ENCODE measurements around the gene DIDO1.

DIDO1 gene

DNA sequence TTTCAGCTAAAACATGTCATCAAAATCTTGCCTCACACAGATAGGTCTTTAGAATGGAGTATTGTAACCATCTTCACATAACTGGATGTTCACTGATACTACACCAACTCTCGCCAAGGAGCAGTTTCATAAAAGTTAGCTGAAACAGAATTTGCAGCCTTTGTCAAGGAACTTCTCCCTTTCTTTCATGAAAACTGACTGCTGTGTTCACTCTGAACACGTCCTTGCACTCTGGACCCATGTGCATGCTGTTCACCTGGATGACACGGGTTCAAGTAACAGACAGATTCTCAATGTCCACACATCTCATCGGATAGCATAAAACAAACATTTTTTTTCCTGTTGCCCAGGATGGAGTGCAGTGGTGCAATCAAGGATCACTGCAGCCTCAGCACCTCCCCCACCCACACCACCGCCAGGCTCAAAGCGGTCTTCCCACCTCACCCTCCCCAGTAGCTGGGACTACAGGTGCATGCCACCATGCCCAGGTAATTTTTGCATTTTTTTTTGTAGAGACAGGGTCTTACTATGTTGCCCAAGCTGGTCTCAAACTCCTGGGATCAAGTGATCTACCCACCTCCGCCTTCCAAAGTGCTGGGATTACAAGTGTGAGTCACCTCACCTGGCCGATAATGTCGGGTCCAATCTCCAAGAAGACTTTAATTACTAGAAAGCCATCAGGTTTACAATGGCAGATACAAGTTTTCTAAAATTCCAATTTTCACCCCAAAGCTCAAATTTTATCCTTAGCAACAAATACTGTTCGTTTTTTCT, 9.4 kb downstream of the DIDO1 start:
- Histone ChIP-seq H4K20me1 (ENCODE audit: low read depth, low read length) (peaks cover 75% of the 10 kb centered on the region), H3K9ac (ENCODE audit: low read length) (no peak overlapping the region), H3K27ac (ENCODE audit: low read depth, low read length) (no peak overlapping the region), H3K36me3 (ENCODE audit: low read length) (peaks cover 14% of the 10 kb centered on the region; the same call in 1 of the 2 replicates), H3K4me3 (ENCODE audit: insufficient read depth, low read length, poor library complexity, severe bottlenecking) (no peak overlapping the region), H3K9me2 (replicated peaks; ENCODE audit: insufficient read depth, low read length) (no peaks in the 10 kb centered on the region), H3K9me3 (ENCODE audit: insufficient read depth, low read length) (no peaks in the 10 kb centered on the region), H3F3A (ENCODE audit: insufficient read depth) (peaks cover 9% of the 10 kb centered on the region; the same call in 1 of the 2 replicates), H3K27me3 (ENCODE audit: low read length) (no peaks in the 10 kb centered on the region), H2AFZ (ENCODE audit: low read depth, low read length, severe bottlenecking) (no peak overlapping the region), H3K4me2 (ENCODE audit: low read depth, low read length, poor library complexity, severe bottlenecking) (no peak overlapping the region), H3K79me2 (ENCODE audit: insufficient read depth, low read length) (peaks cover 99% of the 10 kb centered on the region)
- no peak for TF ChIP-seq EZH2phosphoT487 (conservative IDR thresholded peaks at IDR 0.05; ENCODE audit: low read length)

DNA sequence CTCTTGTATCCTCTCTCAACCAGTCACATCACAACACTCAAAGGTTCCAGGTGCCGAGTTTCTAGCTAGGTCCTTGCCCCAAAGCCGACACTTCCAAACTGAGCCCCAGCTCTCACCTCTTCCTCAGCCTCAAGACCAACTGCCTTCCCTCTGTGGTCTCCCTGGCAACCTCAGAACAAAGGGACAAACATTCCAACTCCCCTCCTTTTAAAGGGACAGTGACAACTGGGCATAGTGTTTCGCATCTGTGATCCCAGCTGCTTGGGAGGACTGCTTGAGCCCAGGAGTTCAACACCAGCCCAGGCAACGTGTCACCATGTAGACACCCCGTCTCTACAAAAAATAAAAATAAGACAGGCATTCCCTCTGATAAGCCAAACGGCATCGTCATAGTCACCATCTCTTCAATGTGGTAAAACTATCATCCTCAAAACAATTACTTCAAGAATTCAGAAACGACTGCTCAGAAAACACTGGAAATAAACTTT, 11.3 kb downstream of the DIDO1 start:
- Histone ChIP-seq H3K79me2 (ENCODE audit: insufficient read depth, low read length) (peaks cover 97% of the 10 kb centered on the region), H3F3A (ENCODE audit: insufficient read depth) (peaks cover 9% of the 10 kb centered on the region; the same call in 1 of the 2 replicates), H3K36me3 (ENCODE audit: low read length) (peaks cover 18% of the 10 kb centered on the region; the same call in 1 of the 2 replicates), H3K9ac (ENCODE audit: low read length) (no peak overlapping the region), H3K27ac (ENCODE audit: low read depth, low read length) (no peak overlapping the region), H3K4me2 (ENCODE audit: low read depth, low read length, poor library complexity, severe bottlenecking) (no peak overlapping the region), H3K4me3 (ENCODE audit: insufficient read depth, low read length, poor library complexity, severe bottlenecking) (no peak overlapping the region), H4K20me1 (ENCODE audit: low read depth, low read length) (peaks cover 65% of the 10 kb centered on the region), H2AFZ (ENCODE audit: low read depth, low read length, severe bottlenecking) (no peak overlapping the region), H3K9me3 (ENCODE audit: insufficient read depth, low read length) (no peaks in the 10 kb centered on the region), H3K27me3 (ENCODE audit: low read length) (no peaks in the 10 kb centered on the region), H3K9me2 (replicated peaks; ENCODE audit: insufficient read depth, low read length) (no peaks in the 10 kb centered on the region)
- TF ChIP-seq, protein P1, sequence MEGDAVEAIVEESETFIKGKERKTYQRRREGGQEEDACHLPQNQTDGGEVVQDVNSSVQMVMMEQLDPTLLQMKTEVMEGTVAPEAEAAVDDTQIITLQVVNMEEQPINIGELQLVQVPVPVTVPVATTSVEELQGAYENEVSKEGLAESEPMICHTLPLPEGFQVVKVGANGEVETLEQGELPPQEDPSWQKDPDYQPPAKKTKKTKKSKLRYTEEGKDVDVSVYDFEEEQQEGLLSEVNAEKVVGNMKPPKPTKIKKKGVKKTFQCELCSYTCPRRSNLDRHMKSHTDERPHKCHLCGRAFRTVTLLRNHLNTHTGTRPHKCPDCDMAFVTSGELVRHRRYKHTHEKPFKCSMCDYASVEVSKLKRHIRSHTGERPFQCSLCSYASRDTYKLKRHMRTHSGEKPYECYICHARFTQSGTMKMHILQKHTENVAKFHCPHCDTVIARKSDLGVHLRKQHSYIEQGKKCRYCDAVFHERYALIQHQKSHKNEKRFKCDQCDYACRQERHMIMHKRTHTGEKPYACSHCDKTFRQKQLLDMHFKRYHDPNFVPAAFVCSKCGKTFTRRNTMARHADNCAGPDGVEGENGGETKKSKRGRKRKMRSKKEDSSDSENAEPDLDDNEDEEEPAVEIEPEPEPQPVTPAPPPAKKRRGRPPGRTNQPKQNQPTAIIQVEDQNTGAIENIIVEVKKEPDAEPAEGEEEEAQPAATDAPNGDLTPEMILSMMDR (IDR thresholded peaks at IDR 0.05; ENCODE audit: insufficient read depth, low read length, poor library complexity, severe bottlenecking) = no peak
- TF ChIP-seq EZH2phosphoT487 (conservative IDR thresholded peaks at IDR 0.05; ENCODE audit: low read length) = no peak

DNA sequence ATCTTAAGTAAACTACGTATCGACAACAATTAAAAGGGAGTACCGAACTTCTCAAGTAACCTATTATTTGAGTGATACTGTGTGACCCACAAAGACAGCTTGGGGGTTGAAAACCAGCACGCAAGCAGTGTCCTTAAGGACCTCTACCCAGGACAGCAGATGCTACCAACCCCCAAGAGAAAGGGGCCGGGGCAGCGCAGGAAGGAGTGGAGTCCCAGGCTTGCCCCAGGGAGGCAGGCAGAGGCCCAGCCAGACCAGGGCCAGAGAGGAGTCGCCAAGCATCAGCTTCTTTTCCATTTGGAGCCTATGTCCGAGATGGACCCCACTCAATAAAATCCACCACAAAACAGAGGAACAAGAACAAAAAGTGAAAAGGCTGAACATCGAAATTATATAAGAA, 11.9 kb downstream of the DIDO1 start:
- H3K79me2 ChIP-seq (ENCODE audit: insufficient read depth, low read length) = peaks cover 97% of the 10 kb centered on the region
- H2AFZ ChIP-seq (ENCODE audit: low read depth, low read length, severe bottlenecking) = no peak overlapping the region
- H3K27me3 ChIP-seq (ENCODE audit: low read length) = no peaks in the 10 kb centered on the region
- H3K36me3 ChIP-seq (ENCODE audit: low read length) = peaks cover 18% of the 10 kb centered on the region; the same call in 1 of the 2 replicates
- peaks cover 9% of the 10 kb centered on the region; the same call in 1 of the 2 replicates for H3F3A ChIP-seq (ENCODE audit: insufficient read depth)
- H3K4me3 ChIP-seq (ENCODE audit: insufficient read depth, low read length, poor library complexity, severe bottlenecking) = no peak overlapping the region
- no peak overlapping the region for H3K27ac ChIP-seq (ENCODE audit: low read depth, low read length)
- no peaks in the 10 kb centered on the region for H3K9me2 ChIP-seq (replicated peaks; ENCODE audit: insufficient read depth, low read length)
- TF ChIP-seq, protein P1 (IDR thresholded peaks at IDR 0.05; ENCODE audit: insufficient read depth, low read length, poor library complexity, severe bottlenecking) = no peak
- no peak for TF ChIP-seq EZH2phosphoT487 (conservative IDR thresholded peaks at IDR 0.05; ENCODE audit: low read length)
- no peak overlapping the region for H3K4me2 ChIP-seq (ENCODE audit: low read depth, low read length, poor library complexity, severe bottlenecking)
- no peaks in the 10 kb centered on the region for H3K9me3 ChIP-seq (ENCODE audit: insufficient read depth, low read length)
- peaks cover 60% of the 10 kb centered on the region for H4K20me1 ChIP-seq (ENCODE audit: low read depth, low read length)
- no peak overlapping the region for H3K9ac ChIP-seq (ENCODE audit: low read length)

All from SU-DHL-6 (cell line).